Hindlimb muscle (tissue), 1 donor: Measurements from ENCODE around the gene CSNK1D. TPM values are rescaled to one million over a fixed set of nuclear protein-coding genes. Genes with fewer than 3 reads are reported as not detected.
"Not testable (repeated sequence)": the region's sequence is repeated elsewhere in the genome, so short reads cannot be mapped to it uniquely, and the experiment has no call there.

Source experiments
- DNase-seq: peaks from one replicate; pipeline ENCODE4 v3.0.0-alpha.2; 2013
- polyA plus RNA-seq: library from polyadenylated mRNA; unstranded; fragments of 120-200 nt; gene quantifications from one replicate; pipeline ENCODE4 v1.2.1, GENCODE V29; 2013; ENCODE audit not compliant: insufficient read length

Gene CSNK1D
- polyA plus RNA-seq, 1 donor = 81.9 TPM

DNA sequence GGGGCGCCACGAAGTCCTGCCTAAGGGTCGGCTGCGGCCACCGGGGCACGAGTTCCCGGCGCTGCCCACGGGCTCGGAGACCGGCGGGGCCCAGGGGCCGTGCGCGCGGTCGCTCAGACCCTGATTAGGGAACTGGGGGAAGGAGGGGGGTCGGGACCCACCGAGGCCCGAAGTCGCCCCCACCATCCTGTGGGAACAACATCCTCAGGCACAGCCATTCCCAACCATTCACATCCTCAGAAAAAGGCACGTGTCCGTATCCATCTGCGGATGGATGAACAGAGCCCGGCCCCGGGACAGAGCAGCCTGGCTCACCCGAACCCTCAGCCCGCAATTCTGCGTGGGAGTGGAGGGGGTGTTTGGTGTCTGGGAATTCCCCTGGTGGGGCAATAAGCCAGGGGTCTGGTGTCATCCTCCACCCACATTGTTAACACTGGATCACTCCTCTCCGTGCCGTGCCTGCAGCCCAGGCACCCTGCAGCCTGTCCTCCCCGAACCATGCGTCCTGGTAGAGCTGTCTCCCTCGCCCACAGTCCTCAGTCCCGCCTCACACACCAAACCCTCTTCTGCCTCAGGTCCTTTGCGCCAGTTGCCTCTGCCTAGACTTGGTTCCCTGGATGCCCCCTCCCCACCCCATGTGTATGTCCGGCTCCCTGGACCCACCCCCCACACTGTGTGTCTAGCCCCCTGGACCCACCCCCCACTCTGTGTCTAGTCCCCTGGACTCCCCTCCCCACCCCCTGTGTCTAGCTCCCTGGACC lies 60.1 kb downstream of the CSNK1D start:
- no peak for DNase-seq

DNA sequence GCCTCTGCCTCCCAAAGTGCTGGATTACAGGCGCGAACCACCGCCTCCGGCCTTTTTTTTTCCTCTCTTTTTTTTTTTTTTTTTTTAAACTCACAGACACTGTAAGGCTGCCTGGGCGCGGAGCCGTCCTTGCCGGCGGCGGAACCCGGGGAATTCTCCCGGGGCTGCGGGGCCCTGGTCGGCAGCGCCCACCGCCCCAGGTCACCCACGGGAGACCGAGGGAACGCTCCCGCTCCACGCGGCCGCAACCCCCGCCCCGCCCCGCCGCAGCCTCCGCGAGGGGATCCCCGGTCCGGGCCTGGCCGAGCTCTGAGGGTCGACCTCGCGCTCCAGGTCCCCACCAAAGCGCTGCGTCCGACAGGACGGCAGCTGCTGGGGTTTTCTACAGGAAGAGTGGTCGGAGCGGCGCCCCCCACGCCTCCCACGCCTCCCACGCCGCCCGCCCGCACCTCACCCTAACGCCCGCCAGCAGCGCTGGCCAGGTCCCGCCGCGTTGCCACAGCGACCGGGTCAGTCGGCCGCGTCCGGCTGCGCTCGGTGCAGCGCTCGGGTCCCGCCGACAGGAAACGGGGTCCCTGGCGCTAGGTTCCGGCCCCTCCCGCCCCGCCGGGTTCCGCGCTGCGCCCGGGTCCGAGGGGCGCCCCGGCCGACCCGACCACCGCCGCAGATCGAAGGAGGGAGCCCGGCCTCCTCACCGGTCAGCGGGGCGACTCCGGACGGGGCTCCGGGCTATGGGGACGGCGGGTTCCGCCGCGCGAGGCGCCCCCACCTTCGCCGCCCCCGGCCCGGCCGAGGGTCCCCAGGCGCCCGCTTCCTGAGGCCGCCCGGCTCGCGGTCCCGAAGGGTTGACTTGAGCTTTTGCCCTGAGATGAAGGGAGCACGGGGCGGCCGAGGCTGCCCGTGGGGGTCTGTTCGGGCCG lies 60.9 kb downstream of the CSNK1D start, which contains the start of gene CCDC57:
Gene CCDC57 (minus strand): TSS at position 512 of the 920 bp plus-strand sequence. CDS start 10,898 bp downstream, outside the sequence.
- peak; percentile 83 for DNase-seq

DNA sequence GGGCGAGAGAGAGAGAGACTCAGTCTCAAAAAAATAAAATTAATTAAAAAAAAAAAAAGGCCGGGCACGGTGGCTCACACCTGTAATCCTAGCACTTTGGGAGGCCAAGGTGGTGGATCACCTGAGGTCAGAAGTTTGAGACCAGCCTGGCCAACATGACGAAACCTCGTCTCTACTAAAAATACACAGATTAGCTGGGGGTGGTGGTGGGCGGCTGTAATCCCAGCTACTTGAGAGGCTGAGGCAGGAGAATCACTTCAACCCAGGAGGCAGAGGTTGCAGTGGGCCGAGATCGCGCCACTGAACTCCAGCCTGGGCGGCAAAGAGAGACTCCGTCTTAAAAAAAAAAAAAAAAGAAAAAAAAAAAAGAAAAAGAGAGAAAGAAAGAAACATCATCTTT lies 62.8 kb downstream of the CSNK1D start:
- DNase-seq = not testable (repeated sequence)

DNA sequence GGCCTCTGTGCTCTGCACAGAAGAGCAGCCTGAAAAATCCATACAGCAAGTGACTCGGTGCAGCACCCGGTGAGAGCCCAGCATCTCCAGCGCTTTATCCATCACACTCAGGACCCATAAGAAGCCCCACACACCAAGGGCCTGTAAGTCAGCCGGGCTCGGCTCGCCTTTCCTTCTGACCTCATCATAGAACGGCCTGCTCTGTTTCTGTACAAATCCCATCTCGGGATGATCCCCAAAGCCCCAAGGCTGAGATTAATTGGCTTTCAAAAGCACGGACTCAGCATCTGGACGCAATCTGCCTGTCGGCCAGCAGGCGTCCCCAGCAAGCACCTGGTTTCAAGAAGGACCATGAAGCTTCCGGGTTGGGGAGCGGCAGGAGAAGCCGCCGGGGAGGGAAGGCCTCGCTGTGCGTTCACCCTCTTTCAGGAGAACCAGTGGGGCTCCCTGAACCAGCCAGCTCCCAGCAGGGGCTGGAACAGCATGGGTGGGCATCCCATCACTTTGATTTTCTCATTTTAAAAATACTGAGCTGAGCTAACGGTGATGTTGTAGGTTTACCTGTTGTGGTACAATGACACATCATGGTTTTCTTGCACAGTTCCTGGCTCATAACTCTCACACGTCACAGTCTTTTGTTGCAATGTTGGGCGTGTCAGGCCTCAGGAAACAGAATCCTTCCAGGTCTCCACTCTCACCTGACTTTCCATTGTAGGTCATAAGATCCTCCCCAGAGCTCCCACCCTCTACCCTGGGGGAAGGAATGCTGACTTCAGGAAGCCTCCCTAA lies 67.6 kb downstream of the CSNK1D start:
- peak; percentile 86 for DNase-seq

DNA sequence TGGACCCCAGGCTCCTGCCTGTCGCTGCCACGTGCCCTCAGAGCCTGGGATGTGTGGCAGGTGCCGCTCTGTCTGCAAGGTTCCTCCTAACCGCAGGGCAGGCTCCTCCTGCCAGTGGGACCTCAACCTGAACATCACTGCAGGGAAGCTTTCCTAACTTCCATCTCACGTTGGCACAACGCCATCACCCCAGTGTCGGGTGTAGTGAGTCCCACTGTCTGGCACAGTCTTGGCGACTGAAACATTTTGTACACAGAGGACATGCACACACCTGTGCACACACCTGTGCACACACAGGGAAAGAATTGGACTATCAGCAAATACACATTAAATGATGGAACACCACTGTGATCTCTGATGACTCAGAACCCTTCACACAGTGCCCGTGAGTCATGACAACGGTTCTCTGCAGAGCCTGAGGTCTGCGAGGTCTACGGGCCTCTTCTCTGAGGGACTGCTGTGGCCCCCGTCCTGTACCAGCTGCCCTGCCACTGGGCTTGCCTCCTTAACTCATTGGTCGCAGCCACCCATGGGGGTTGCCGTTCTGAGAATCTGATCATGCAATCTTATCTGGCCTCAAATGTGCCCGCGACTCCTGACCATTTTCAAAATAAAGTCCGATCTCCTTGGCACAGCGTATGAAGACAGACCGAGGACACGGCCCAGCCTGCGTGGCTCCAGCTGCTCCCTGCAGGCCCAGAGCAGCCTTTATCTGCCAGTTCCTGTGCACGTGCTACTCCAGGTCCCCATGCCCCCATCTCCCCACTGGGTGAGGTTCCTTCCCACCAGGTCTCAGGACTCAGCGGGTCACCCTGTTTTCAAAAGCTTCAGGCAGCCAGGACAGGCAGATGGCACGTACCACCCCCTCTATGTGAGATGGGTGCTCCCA lies 68.4 kb downstream of the CSNK1D start:
- no peak for DNase-seq

DNA sequence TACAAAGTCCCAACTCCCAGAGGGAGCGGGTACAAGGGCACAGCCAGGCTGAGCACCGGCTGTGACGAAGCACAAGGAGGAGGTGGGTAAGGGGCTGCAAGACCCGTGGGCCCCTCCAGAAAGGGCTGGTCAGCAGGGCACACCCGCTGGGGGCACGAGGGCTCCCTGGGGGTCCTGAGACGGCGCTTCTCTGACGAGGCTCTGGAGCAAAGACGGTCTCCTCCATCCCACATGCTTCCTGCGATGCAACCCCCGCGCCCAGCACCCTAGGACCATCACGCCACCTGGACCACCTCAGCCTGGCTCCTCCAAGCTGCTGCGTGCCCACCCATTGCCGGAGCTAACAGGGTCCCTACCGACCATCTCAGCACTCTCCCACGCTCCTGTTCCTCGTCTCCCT lies 69.6 kb downstream of the CSNK1D start:
- no peak for DNase-seq

DNA sequence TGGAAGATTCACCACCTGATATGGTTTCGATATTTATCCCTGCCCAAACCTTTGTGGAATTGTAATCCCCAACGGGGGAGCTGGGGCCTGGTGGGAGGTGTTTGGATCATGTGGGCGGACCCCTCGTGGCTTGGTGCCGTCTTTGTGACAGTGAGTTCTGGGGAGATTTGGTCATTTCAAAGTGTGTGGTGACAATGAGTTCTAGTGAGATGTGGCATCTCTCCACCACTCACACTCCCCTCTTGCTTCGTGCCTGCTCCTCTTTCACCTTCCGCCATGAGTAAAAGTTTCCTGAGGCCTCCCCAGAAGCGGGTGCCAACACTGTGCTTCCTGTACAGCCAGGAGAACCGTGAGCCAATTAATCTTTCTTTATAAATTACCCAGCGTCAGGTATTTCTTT lies 70.5 kb downstream of the CSNK1D start:
- no peak for DNase-seq

DNA sequence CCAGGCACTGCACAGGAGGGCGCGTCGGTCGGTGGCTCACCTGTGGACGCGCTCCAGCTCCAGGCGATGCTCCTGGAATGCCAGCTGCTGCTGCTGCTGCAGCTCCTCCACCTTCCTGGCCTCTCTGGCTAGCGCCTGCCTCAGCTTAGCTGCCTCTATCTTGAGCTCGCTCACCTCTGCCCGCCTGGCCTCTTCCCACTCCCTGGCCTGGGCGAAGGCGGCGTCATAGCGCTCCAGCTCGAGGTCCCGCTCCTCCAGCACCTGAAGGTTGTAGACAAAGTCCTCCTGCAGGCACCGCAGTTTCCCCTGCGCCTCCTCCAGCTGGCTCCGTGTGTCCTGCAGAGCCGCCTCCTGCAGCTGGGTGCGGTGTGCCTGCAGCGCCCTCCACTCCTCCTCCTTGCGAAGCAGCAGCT lies 72.0 kb downstream of the CSNK1D start:
- no peak for DNase-seq

DNA sequence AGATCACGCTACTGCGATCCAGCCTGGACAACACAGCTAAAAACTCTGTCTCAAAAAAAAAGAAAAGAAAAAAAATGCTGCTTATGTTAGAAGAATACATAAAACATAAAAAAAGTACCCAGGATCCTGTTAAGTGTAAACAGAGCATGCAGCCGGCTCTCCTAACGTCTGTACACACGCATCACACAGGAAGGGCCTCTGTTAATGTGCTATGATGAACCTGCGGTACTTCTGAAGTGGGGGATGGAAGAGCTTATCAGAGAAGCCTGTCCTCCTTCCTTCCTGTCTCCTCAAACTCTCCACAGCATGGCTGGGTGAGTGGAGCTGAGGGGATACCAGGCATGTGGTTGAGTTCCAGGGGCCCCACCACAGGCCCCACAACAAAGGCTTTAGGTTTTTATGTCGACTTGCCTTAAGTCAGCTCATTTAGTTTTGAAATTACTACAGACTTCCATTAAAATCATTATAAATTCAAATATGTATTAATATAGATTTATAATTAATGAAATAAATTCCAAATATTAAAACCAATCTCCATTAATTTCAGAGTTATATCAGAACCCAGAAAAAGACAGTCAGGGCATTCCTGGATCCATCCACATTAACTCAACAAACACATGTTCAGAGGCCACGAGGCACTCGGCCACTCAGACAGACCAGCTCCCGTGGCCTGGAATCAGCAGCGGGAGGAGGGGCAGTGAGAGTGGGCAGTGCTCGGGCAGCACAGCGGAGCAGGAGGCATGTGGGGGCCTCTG lies 72.6 kb downstream of the CSNK1D start:
- no peak for DNase-seq

DNA sequence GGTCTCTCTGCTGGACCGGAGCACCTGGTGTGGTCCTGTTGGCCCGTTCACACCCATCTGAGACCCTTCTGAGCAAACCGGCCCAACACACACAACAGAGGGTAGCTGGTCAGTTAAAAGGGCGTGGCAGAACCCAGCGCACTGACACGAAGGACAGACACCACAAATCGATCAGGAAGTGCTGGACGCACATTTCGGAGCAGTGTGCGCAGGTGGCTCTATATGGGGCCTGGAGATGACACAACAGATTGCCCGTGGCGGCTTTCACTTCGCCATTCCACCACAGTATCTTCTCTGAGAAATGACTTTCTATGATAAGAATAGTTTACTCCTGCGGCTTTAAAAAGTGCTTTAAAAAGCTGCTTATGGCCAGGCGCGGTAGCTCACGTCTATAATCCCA lies 73.4 kb downstream of the CSNK1D start:
- no peak for DNase-seq

DNA sequence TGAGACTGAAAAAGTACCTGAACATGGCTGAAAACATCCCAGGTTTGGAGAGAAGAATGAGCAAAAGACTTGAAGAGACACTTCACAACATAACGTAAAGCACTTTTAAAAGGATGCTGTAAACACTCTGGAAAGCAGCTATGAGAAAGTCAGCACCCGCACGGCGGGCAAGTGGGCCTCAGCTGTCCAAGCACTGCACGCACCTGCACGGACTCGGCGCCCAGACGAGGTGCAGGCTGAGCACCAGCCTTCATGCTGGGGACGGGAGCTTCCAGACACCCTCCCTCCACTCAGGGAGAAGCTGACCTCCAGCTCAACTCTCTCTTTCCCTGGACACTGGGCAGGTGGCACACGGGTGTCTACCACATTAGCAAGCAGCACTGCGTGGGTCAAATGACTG lies 74.0 kb downstream of the CSNK1D start:
- DNase-seq = no peak

DNA sequence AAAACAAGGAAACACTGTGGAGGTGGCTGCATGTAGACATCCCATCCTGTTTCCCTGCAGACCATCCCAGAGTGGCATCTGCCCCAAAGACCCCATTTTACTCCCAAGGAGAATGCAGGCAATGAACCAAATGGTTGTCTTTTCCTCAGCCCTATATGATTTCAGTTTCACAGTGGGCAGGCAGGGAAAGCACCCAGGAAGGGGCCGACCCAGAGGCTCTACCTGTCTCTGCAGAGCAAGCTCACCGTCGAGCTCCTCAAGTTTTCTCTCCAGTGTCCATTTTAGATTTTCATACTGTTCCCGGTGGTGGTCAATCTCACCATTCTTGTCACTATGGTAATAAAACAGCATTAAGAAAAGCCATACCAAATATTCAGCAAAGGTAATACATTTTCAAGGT lies 75.4 kb downstream of the CSNK1D start:
- no peak for DNase-seq

DNA sequence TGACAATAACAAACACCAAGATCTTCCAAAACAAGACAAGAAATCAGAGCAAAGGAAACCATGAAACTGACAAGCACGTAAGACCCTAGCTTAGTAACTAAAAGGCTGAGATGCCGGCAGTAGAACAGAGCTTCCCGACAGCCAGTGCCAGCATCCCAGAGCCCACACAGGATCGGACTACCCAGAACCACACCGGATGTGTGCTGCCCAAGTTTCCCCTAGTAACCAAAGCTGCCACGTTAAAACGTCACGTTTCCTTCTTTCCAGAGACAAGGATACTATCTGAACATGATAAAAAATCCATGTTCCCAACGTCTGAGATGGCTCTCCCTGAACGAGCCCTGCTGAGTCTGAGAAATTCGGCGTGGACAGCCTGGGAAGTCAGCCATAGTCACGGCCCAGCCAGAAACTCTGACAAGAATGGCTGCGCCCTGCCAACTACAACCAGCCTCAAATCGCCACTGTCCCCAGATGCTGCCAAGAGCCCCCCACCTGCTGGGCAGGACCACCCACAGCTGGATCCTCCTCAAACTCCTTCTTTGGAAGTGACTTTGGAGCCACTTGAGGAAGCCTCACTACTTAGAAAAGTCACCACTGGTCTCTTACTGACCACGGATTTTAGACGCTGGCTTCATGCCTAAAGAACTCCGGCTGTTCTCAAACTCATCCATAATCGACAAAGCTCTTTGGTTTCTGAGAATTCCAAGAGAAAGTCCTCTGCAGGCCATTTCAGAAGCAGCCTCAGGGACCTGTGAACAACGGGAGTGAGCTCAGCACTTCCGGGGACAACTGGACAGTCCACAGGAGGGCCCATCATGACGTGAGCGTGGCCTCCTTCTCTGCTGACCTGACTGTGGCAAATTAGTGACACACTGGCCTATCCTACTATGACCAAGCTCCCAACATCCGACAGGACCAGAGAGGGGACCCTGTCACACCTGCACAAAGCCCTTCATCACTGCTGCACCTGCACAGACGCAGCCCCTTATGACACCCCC lies 77.5 kb downstream of the CSNK1D start:
- DNase-seq = no peak

DNA sequence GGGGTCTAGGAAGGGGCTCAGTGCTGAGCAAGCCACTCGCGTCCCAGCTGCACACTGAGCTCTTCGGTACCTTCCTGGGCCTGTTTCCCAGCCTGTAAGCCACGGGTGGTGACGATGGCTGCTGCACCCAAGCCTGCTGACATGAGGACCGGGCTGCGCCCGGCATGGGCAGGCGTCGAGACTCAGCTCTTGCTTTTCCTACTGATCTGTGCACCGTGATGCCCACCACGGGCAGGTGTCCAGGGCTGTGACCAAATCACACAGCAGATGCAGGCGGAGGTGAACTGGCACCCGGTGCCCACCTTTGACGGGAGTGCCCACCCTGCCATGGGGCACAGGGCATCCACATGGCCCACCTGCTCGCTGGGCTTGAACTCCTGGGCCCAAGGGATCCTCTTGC lies 78.7 kb downstream of the CSNK1D start:
- DNase-seq = no peak

DNA sequence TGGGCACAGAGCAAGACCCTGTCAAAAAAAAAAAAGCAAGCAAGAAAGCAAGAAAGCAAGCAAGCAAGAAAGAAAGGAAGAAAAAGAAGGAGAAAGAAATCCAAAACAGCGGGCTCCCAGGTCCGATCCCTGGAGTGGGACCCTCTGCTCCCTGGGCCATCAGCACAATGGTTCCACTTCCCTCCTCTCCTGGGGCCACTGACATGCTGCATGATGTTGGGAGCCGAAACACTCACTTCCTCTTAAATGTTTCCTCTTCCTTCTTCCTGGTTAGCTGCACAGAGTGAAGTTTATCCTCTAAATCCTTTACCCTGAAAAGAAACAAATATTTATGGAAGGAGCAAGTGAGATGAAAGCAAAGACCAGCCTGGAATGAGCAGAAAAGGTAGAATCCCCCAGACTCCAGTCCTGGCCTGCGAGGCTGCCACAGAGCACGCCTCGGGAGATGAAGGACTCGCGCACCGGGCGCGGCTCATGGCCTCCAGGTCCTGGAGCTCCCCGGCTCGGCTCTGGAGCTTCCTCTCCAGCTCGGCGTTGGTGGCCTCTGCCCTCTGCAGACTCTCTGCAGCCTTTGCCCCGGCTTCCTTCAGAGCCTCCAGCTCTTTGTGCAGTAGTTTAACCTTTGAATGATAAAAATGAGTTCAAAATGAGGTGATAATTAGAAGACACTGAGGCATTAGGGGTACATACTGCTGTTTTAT lies 79.8 kb downstream of the CSNK1D start:
- no peak for DNase-seq

DNA sequence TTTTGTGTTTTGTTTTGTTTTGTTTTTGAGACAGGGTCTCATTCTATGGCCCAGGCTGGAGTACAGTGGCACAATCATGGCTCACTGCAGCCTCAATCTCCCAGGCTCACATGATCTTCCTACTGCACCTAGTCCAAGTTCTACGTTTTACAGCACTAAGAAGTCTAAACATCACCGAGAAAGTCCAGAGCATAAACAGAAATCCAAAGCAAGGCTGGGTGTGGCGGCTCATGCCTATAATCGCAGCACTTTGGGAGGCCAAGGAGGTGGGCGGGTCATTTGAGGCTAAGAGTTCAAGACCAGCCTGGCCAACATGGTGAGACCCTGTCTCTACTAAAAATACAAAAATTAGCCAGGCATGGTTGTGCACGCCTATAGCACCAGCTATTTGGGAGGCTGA lies 80.5 kb downstream of the CSNK1D start:
- DNase-seq = not testable (repeated sequence)
